ENCODE data around the gene STRA6.

STRA6 gene

GRCh38 chr15:74214324-74215021, 11.9 kb upstream of the STRA6 start:
- no peaks in the 10 kb centered on the region for H3K27me3 ChIP-seq (replicated peaks; ENCODE audit: control insufficient read depth, insufficient read depth, low read length, poor library complexity, severe bottlenecking)
- H3K27ac ChIP-seq (ENCODE audit: insufficient read depth, low read length, poor library complexity, severe bottlenecking), result no peak overlapping the region
- H3K36me3 ChIP-seq (ENCODE audit: control insufficient read depth, insufficient read depth, low read length), result no peaks in the 10 kb centered on the region
- H3K9me3 ChIP-seq (ENCODE audit: control insufficient read depth, low read length), result no peaks in the 10 kb centered on the region
- no peaks in the 10 kb centered on the region for H3K4me1 ChIP-seq (ENCODE audit: control insufficient read depth, insufficient read depth, low read length, poor library complexity, severe bottlenecking)
- no peak for DNase-seq
- H3K4me3 ChIP-seq (ENCODE audit: insufficient read depth, low read depth, low read length, poor library complexity, severe bottlenecking), result no peak overlapping the region

- H3K36me3 ChIP-seq (ENCODE audit: control insufficient read depth, insufficient read depth, low read length), result no peaks in the 10 kb centered on the region
- no peaks in the 10 kb centered on the region for H3K4me1 ChIP-seq (ENCODE audit: control insufficient read depth, insufficient read depth, low read length, poor library complexity, severe bottlenecking)
- H3K27me3 ChIP-seq (replicated peaks; ENCODE audit: control insufficient read depth, insufficient read depth, low read length, poor library complexity, severe bottlenecking), result no peaks in the 10 kb centered on the region
- no peak for DNase-seq
- no peak overlapping the region for H3K27ac ChIP-seq (ENCODE audit: insufficient read depth, low read length, poor library complexity, severe bottlenecking)
- no peaks in the 10 kb centered on the region for H3K9me3 ChIP-seq (ENCODE audit: control insufficient read depth, low read length)
- H3K4me3 ChIP-seq (ENCODE audit: insufficient read depth, low read depth, low read length, poor library complexity, severe bottlenecking), result no peak overlapping the region
Measured at GRCh38 chr15:74213858-74214284, 11.3 kb upstream of the STRA6 start.

- Histone ChIP-seq H3K4me3 (ENCODE audit: insufficient read depth, low read depth, low read length, poor library complexity, severe bottlenecking) (no peak overlapping the region), H3K27me3 (replicated peaks; ENCODE audit: control insufficient read depth, insufficient read depth, low read length, poor library complexity, severe bottlenecking) (no peaks in the 10 kb centered on the region), H3K9me3 (ENCODE audit: control insufficient read depth, low read length) (no peaks in the 10 kb centered on the region), H3K36me3 (ENCODE audit: control insufficient read depth, insufficient read depth, low read length) (no peaks in the 10 kb centered on the region), H3K4me1 (ENCODE audit: control insufficient read depth, insufficient read depth, low read length, poor library complexity, severe bottlenecking) (no peaks in the 10 kb centered on the region), H3K27ac (ENCODE audit: insufficient read depth, low read length, poor library complexity, severe bottlenecking) (no peak overlapping the region)
- no peak for DNase-seq
Measured at GRCh38 chr15:74212494-74212893, 9.9 kb upstream of the STRA6 start.

- H3K9me3 ChIP-seq (ENCODE audit: control insufficient read depth, low read length), result no peaks in the 10 kb centered on the region
- H3K27ac ChIP-seq (ENCODE audit: insufficient read depth, low read length, poor library complexity, severe bottlenecking), result no peak overlapping the region
- H3K4me1 ChIP-seq (ENCODE audit: control insufficient read depth, insufficient read depth, low read length, poor library complexity, severe bottlenecking), result no peaks in the 10 kb centered on the region
- no peaks in the 10 kb centered on the region for H3K36me3 ChIP-seq (ENCODE audit: control insufficient read depth, insufficient read depth, low read length)
- H3K27me3 ChIP-seq (replicated peaks; ENCODE audit: control insufficient read depth, insufficient read depth, low read length, poor library complexity, severe bottlenecking), result no peaks in the 10 kb centered on the region
- no peak for DNase-seq
- no peak overlapping the region for H3K4me3 ChIP-seq (ENCODE audit: insufficient read depth, low read depth, low read length, poor library complexity, severe bottlenecking)
Measured at GRCh38 chr15:74211656-74212055, 9.1 kb upstream of the STRA6 start.

GRCh38 chr15:74210729-74211128, 8.1 kb upstream of the STRA6 start:
- Histone ChIP-seq H3K27ac (ENCODE audit: insufficient read depth, low read length, poor library complexity, severe bottlenecking) (no peak overlapping the region), H3K4me3 (ENCODE audit: insufficient read depth, low read depth, low read length, poor library complexity, severe bottlenecking) (no peak overlapping the region), H3K36me3 (ENCODE audit: control insufficient read depth, insufficient read depth, low read length) (no peaks in the 10 kb centered on the region), H3K27me3 (replicated peaks; ENCODE audit: control insufficient read depth, insufficient read depth, low read length, poor library complexity, severe bottlenecking) (no peaks in the 10 kb centered on the region), H3K4me1 (ENCODE audit: control insufficient read depth, insufficient read depth, low read length, poor library complexity, severe bottlenecking) (no peaks in the 10 kb centered on the region), H3K9me3 (ENCODE audit: control insufficient read depth, low read length) (no peaks in the 10 kb centered on the region)
- DNase-seq, result no peak

GRCh38 chr15:74209997-74210671, 7.5 kb upstream of the STRA6 start:
- no peaks in the 10 kb centered on the region for H3K9me3 ChIP-seq (ENCODE audit: control insufficient read depth, low read length)
- H3K4me3 ChIP-seq (ENCODE audit: insufficient read depth, low read depth, low read length, poor library complexity, severe bottlenecking), result no peak overlapping the region
- no peak overlapping the region for H3K27ac ChIP-seq (ENCODE audit: insufficient read depth, low read length, poor library complexity, severe bottlenecking)
- H3K4me1 ChIP-seq (ENCODE audit: control insufficient read depth, insufficient read depth, low read length, poor library complexity, severe bottlenecking), result no peaks in the 10 kb centered on the region
- no peaks in the 10 kb centered on the region for H3K27me3 ChIP-seq (replicated peaks; ENCODE audit: control insufficient read depth, insufficient read depth, low read length, poor library complexity, severe bottlenecking)
- no peaks in the 10 kb centered on the region for H3K36me3 ChIP-seq (ENCODE audit: control insufficient read depth, insufficient read depth, low read length)
- DNase-seq, result no peak

GRCh38 chr15:74209560-74209958, 7.0 kb upstream of the STRA6 start:
- Histone ChIP-seq H3K9me3 (ENCODE audit: control insufficient read depth, low read length) (no peaks in the 10 kb centered on the region), H3K27ac (ENCODE audit: insufficient read depth, low read length, poor library complexity, severe bottlenecking) (no peak overlapping the region), H3K4me1 (ENCODE audit: control insufficient read depth, insufficient read depth, low read length, poor library complexity, severe bottlenecking) (no peaks in the 10 kb centered on the region), H3K36me3 (ENCODE audit: control insufficient read depth, insufficient read depth, low read length) (no peaks in the 10 kb centered on the region), H3K27me3 (replicated peaks; ENCODE audit: control insufficient read depth, insufficient read depth, low read length, poor library complexity, severe bottlenecking) (no peaks in the 10 kb centered on the region), H3K4me3 (ENCODE audit: insufficient read depth, low read depth, low read length, poor library complexity, severe bottlenecking) (no peak overlapping the region)
- DNase-seq, result no peak

GRCh38 chr15:74208901-74209559, 6.4 kb upstream of the STRA6 start:
- Histone ChIP-seq H3K36me3 (ENCODE audit: control insufficient read depth, insufficient read depth, low read length) (no peaks in the 10 kb centered on the region), H3K4me3 (ENCODE audit: insufficient read depth, low read depth, low read length, poor library complexity, severe bottlenecking) (no peak overlapping the region), H3K27me3 (replicated peaks; ENCODE audit: control insufficient read depth, insufficient read depth, low read length, poor library complexity, severe bottlenecking) (no peaks in the 10 kb centered on the region), H3K9me3 (ENCODE audit: control insufficient read depth, low read length) (no peaks in the 10 kb centered on the region), H3K4me1 (ENCODE audit: control insufficient read depth, insufficient read depth, low read length, poor library complexity, severe bottlenecking) (no peaks in the 10 kb centered on the region), H3K27ac (ENCODE audit: insufficient read depth, low read length, poor library complexity, severe bottlenecking) (no peak overlapping the region)
- no peak for DNase-seq

GRCh38 chr15:74208496-74208895, 5.9 kb upstream of the STRA6 start:
- Histone ChIP-seq H3K4me3 (ENCODE audit: insufficient read depth, low read depth, low read length, poor library complexity, severe bottlenecking) (no peak overlapping the region), H3K27ac (ENCODE audit: insufficient read depth, low read length, poor library complexity, severe bottlenecking) (no peak overlapping the region), H3K36me3 (ENCODE audit: control insufficient read depth, insufficient read depth, low read length) (no peaks in the 10 kb centered on the region), H3K9me3 (ENCODE audit: control insufficient read depth, low read length) (no peaks in the 10 kb centered on the region), H3K27me3 (replicated peaks; ENCODE audit: control insufficient read depth, insufficient read depth, low read length, poor library complexity, severe bottlenecking) (no peaks in the 10 kb centered on the region), H3K4me1 (ENCODE audit: control insufficient read depth, insufficient read depth, low read length, poor library complexity, severe bottlenecking) (no peaks in the 10 kb centered on the region)
- no peak for DNase-seq

All from effector memory CD4-positive, alpha-beta T cell (primary cell).